BLaER1 (cell line): ENCODE results near the gene SPOP.

Experiments
- H3K27ac ChIP-seq: shearing (Covaris generic); formaldehyde crosslinking; 2 replicates; pipeline ENCODE4 v1.8.1; 2022
- H3K27me3 ChIP-seq: shearing (Covaris generic); formaldehyde crosslinking; 2 replicates; pipeline ENCODE4 v1.8.1; 2022
- H3K36me3 ChIP-seq: shearing (Covaris generic); formaldehyde crosslinking; 2 replicates; pipeline ENCODE4 v1.8.1; 2022
- H3K4me1 ChIP-seq: shearing (Covaris generic); formaldehyde crosslinking; 2 replicates; pipeline ENCODE4 v1.8.1; 2022
- H3K4me2 ChIP-seq: shearing (Covaris generic); formaldehyde crosslinking; 2 replicates; pipeline ENCODE4 v1.8.1; 2022
- H3K4me3 ChIP-seq: shearing (Covaris generic); formaldehyde crosslinking; 2 replicates; pipeline ENCODE4 v1.8.1; 2022
- H3K9ac ChIP-seq: shearing (Covaris generic); formaldehyde crosslinking; 2 replicates; pipeline ENCODE4 v1.8.1; 2022
- H3K9me3 ChIP-seq: shearing (Covaris generic); formaldehyde crosslinking; 2 replicates; pipeline ENCODE4 v1.8.1; 2022
- H4K20me1 ChIP-seq: shearing (Covaris generic); formaldehyde crosslinking; 2 replicates; pipeline ENCODE4 v1.8.1; 2022
- Cebpa-rat ChIP-seq: shearing (Covaris generic); IDR thresholded peaks from 2 replicates; pipeline ENCODE4 v1.8.1; 2022

SPOP gene

GRCh38 chr17:49603720-49604119, 74.2 kb downstream of the SPOP start:
- H3K4me2 ChIP-seq, result no peak overlapping the region
- H4K20me1 ChIP-seq, result no peaks in the 10 kb centered on the region
- H3K27ac ChIP-seq, result no peak overlapping the region
- no peak for TF ChIP-seq Cebpa-rat
- H3K9ac ChIP-seq, result no peak overlapping the region
- H3K9me3 ChIP-seq, result no peaks in the 10 kb centered on the region
- no peaks in the 10 kb centered on the region for H3K27me3 ChIP-seq
- no peak overlapping the region for H3K4me3 ChIP-seq
- H3K4me1 ChIP-seq, result peaks cover 13% of the 10 kb centered on the region
- H3K36me3 ChIP-seq, result peaks cover 100% of the 10 kb centered on the region

DNA sequence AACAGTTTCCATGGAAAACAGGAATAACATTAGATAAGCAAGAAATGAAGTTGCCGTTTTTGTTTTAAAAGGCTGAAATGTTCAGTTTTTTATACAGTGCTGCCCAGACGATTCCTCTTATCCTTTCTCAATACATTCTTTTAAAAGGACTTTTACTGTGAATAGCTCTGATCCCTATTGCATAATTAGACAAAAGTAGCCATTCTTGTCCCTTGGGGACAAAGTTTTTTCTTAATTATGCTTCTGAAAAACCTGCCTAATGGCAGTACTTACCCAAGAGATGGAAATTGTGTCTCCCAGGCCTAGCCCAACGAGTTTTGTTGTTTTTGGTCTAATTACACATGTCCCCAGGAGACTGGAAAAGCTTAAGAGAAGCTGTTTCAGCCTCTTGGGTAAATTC, 74.7 kb downstream of the SPOP start:
- no peaks in the 10 kb centered on the region for H3K9me3 ChIP-seq
- no peak overlapping the region for H3K4me3 ChIP-seq
- H3K4me1 ChIP-seq, result peaks cover 13% of the 10 kb centered on the region
- H3K36me3 ChIP-seq, result peaks cover 100% of the 10 kb centered on the region
- no peak overlapping the region for H3K9ac ChIP-seq
- no peak for TF ChIP-seq Cebpa-rat
- peak overlapping the region; percentile 13 for H3K4me2 ChIP-seq
- H4K20me1 ChIP-seq, result no peaks in the 10 kb centered on the region
- H3K27ac ChIP-seq, result no peak overlapping the region
- H3K27me3 ChIP-seq, result no peaks in the 10 kb centered on the region

- H3K4me2 ChIP-seq, result peak overlapping the region; percentile 13
- peaks cover 13% of the 10 kb centered on the region for H3K4me1 ChIP-seq
- no peak overlapping the region for H3K4me3 ChIP-seq
- no peak overlapping the region for H3K9ac ChIP-seq
- no peaks in the 10 kb centered on the region for H4K20me1 ChIP-seq
- no peak for TF ChIP-seq Cebpa-rat
- H3K27ac ChIP-seq, result no peak overlapping the region
- H3K36me3 ChIP-seq, result peaks cover 100% of the 10 kb centered on the region
- H3K27me3 ChIP-seq, result no peaks in the 10 kb centered on the region
- H3K9me3 ChIP-seq, result no peaks in the 10 kb centered on the region
These were observed 75.1 kb downstream of the SPOP start for GRCh38 chr17:49602783-49603182.

DNA sequence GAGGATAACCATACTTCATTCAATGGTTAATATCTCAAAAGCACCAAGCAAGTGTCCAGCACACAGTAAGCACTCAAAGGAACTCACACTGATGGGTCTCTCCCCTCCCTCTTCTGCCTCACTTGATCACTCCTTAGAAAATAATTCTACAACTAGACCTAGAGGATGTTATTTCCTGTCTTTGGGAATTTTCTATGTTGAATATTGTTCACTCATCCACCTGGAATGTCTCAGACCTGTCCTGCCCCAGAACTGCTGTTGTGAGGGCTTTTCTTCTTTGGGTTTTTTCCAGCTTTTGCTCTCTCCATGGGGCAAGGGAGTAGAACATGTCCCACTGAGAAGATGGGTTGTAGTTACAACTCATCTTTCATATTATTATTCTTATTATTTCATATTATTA, 76.9 kb downstream of the SPOP start:
- no peak overlapping the region for H3K27ac ChIP-seq
- peaks cover 100% of the 10 kb centered on the region for H3K36me3 ChIP-seq
- H3K4me2 ChIP-seq, result no peak overlapping the region
- H3K4me3 ChIP-seq, result no peak overlapping the region
- H3K27me3 ChIP-seq, result no peaks in the 10 kb centered on the region
- no peak for TF ChIP-seq Cebpa-rat
- no peak overlapping the region for H3K9ac ChIP-seq
- H3K9me3 ChIP-seq, result no peaks in the 10 kb centered on the region
- H4K20me1 ChIP-seq, result no peaks in the 10 kb centered on the region
- peaks cover 13% of the 10 kb centered on the region for H3K4me1 ChIP-seq

DNA sequence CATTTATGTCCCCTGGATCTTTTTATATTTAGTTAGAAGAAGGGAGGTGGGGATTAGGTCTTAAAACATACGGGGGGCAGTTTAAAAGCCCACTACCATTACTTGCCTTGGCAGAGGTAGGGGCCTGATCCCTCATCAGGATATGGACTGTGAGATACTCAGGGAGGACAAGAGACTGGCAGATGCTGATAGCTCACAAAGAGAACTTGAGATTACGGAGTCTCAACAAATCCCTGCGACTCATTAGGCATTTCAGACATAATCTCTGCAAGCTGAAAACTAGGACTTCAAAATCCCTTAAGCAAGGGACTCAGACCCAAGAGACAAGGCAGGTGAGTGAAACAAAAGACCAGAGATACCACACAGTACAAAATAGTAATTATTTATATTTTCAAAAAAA, 79.0 kb downstream of the SPOP start:
- Histone ChIP-seq H3K36me3 (peaks cover 100% of the 10 kb centered on the region), H3K9ac (no peak overlapping the region), H4K20me1 (no peaks in the 10 kb centered on the region), H3K4me2 (no peak overlapping the region), H3K4me3 (no peak overlapping the region), H3K4me1 (peaks cover 13% of the 10 kb centered on the region), H3K9me3 (no peaks in the 10 kb centered on the region), H3K27me3 (no peaks in the 10 kb centered on the region), H3K27ac (no peak overlapping the region)
- no peak for TF ChIP-seq Cebpa-rat

DNA sequence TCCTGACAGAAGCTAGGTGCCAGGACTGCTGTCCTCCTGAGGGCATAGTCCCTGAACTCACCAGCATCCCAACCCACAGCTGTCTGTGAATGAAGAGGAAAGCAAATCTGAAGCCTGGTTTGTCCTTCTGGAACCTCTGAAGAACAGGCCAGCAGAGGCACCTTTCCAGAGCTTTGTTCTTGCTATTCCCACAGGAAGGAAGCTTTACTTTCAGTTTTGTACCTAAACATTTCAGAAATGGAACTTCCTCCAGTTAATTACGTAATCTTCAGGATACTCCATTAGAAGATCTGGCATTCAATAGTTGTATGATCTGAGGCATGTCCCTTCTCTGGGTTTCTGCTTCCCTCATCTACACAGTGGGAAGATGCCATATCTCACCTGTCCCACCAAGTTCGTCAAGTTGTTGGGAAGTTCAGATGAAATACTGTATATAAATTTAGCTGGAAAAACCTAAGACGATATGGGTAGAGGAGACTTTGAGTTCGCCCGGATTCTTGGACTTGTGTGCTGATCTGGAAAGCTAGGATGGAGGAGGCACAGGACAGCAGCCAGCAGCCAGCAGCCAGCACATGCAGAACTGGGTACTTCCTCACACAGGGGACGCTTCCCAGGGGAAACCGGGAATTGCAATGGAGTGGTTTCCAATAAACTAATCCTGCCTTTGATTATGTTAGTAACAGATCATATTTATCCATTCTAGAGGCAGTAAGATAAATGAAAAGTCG, 79.8 kb downstream of the SPOP start:
- H3K27me3 ChIP-seq, result no peaks in the 10 kb centered on the region
- no peaks in the 10 kb centered on the region for H4K20me1 ChIP-seq
- H3K4me2 ChIP-seq, result no peak overlapping the region
- no peaks in the 10 kb centered on the region for H3K9me3 ChIP-seq
- H3K27ac ChIP-seq, result no peak overlapping the region
- peaks cover 4% of the 10 kb centered on the region for H3K4me1 ChIP-seq
- TF ChIP-seq Cebpa-rat, result 0 out of 2 replicates have a peak, but pooled peaks have one; percentile 8
- H3K36me3 ChIP-seq, result peaks cover 100% of the 10 kb centered on the region
- H3K9ac ChIP-seq, result no peak overlapping the region
- H3K4me3 ChIP-seq, result no peak overlapping the region

DNA sequence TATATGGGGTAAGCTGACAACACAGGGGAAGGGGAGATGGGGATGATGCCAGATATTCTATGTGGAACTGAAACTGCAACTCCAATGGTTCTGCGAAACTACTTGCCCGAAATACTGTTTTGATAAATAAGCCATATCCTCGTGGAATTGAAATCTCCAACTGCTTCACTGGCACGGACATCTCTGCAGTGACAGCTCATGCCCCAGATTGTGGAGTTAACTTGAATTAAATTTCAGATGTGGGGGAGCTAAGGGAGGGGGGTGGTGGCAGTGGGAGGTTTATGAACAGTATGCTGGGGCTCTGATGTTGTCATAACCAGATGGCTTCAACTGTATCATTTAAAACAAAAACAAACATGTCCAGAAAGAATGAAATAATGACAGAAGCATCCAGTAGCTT, 80.5 kb downstream of the SPOP start:
- Histone ChIP-seq H4K20me1 (no peaks in the 10 kb centered on the region), H3K4me1 (no peaks in the 10 kb centered on the region), H3K9ac (no peak overlapping the region), H3K36me3 (peaks cover 100% of the 10 kb centered on the region), H3K27me3 (no peaks in the 10 kb centered on the region), H3K27ac (no peak overlapping the region), H3K4me3 (no peak overlapping the region), H3K9me3 (no peaks in the 10 kb centered on the region), H3K4me2 (no peak overlapping the region)
- TF ChIP-seq Cebpa-rat, result no peak

GRCh38 chr17:49596613-49597244, 81.2 kb downstream of the SPOP start:
- H4K20me1 ChIP-seq, result no peaks in the 10 kb centered on the region
- no peaks in the 10 kb centered on the region for H3K4me1 ChIP-seq
- no peaks in the 10 kb centered on the region for H3K27me3 ChIP-seq
- H3K27ac ChIP-seq, result no peak overlapping the region
- peaks cover 96% of the 10 kb centered on the region for H3K36me3 ChIP-seq
- no peak overlapping the region for H3K4me3 ChIP-seq
- no peak for TF ChIP-seq Cebpa-rat
- no peak overlapping the region for H3K4me2 ChIP-seq
- no peaks in the 10 kb centered on the region for H3K9me3 ChIP-seq
- H3K9ac ChIP-seq, result no peak overlapping the region

DNA sequence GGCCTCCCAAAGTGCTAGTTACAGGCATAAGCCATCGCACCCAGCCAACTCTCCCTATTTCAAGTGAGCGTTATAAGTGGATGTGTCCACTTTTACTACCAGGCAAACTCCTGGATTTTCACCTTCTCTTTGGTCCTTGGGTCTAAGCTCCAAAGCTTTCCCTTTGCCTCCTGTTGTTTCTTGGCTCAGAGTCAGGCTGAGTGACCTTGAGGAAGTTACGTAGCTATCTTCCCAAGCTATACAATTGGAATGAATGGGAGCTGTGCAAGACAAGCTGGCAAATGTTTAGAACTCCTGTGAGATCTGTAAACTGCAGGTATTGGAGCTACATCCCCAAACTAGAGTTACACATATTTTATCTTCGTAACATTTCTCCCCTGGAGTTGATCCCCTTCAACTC, 81.9 kb downstream of the SPOP start:
- no peaks in the 10 kb centered on the region for H3K9me3 ChIP-seq
- no peaks in the 10 kb centered on the region for H3K4me1 ChIP-seq
- H3K4me3 ChIP-seq, result no peak overlapping the region
- peaks cover 95% of the 10 kb centered on the region for H3K36me3 ChIP-seq
- H3K27me3 ChIP-seq, result no peaks in the 10 kb centered on the region
- H3K4me2 ChIP-seq, result no peak overlapping the region
- TF ChIP-seq Cebpa-rat, result no peak
- no peak overlapping the region for H3K9ac ChIP-seq
- H3K27ac ChIP-seq, result no peak overlapping the region
- H4K20me1 ChIP-seq, result no peaks in the 10 kb centered on the region

DNA sequence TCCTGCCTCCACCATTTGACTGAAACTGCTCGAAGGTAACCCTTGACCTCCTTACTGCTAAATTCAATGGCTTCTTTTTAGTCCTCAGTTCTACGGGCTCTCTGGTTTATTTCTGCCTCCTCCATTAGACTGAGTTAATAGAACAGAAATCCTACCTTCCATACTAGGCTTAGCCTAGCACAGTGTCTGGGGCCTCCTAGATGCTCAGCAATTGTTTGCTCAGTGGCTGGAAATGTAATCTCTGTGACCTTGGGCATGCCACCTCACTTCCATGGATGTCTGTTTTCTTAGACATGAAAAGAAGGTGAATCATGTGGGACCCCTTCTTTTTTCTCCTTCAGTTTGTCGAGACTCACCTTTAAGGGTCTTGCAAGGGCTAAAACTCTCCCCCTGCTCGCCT, 82.6 kb downstream of the SPOP start:
- no peaks in the 10 kb centered on the region for H3K4me1 ChIP-seq

More for the DNA sequence above, 82.6 kb downstream of the SPOP start:
- TF ChIP-seq Cebpa-rat, result no peak
- Histone ChIP-seq H3K4me3 (no peak overlapping the region), H3K4me2 (no peak overlapping the region), H3K9ac (no peak overlapping the region), H4K20me1 (no peaks in the 10 kb centered on the region), H3K36me3 (peaks cover 91% of the 10 kb centered on the region), H3K9me3 (no peaks in the 10 kb centered on the region), H3K27ac (no peak overlapping the region), H3K27me3 (no peaks in the 10 kb centered on the region)
